ENCODE measurements around the gene MMP24. TPM values are rescaled to one million over a fixed set of nuclear protein-coding genes. Genes with fewer than 3 reads are reported as not detected.
"Not testable (repeated sequence)": the region's sequence is repeated elsewhere in the genome, so short reads cannot be mapped to it uniquely, and the experiment has no call there.

MMP24 gene
- total RNA-seq, 1 experiment from 2014 or later: 13.0 TPM

DNA sequence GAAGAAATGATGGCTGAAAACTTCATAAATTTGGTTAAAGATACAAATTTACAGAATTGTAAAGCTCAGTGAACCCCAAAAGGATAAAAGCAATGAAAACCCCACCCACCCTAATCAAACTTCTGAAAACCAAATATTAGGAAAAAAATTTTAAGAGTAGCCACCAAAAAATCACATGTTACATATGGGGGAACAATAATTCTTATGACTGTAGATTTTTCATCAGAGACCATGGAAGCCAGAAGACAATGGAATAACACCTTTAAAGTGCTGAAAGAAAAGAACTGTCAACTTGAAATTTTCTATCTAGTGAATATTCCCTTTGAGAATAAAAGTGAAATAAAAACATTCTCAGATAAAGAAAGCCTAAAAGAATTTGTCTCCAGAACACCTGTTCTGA is 30.2 kb upstream of the MMP24 start:
- intact Hi-C loops (cut with micrococcal nuclease; ENCODE audit: unreplicated experiment): no loop called here
- POLR2A ChIA-PET: interaction anchor here (0.8 kb wide), 1 partner anchor 69 kb away, joined by 12 read pairs; no protein-coding TSS in a partner anchor
- peaks cover 52% of the 10 kb centered on the region for H3K9me3 Mint-ChIP-seq (ENCODE audit: unreplicated experiment)

DNA sequence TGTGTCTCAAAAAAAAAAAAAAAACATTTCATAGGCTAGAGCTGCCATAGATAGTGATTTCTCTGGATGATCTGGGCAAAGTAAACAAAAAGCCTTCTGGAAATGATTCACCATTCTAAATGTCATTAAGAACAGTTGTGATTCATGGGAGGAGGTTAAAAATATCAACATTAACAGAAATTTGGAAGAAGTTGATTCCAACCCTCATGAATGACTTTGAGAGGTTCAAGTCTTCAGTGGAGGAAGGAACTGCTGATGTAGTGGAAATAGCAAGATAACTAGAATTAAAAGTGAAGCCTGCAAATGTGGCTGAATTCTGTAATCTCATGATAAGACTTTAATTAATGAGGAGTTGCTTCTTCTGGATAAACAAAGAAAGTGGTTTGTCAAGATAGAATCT is 26.8 kb upstream of the MMP24 start:
- no peak for DNase-seq
- no peak overlapping the region for H3K27ac Mint-ChIP-seq (ENCODE audit: unreplicated experiment)
- intact Hi-C loops (cut with micrococcal nuclease; ENCODE audit: unreplicated experiment): loop anchor here (10.0 kb wide), 2 partner anchors 165 to 245 kb away; partner anchors contain the start of genes GSS and MYH7B
- POLR2A ChIA-PET: no interaction called here
- H3K27me3 ChIP-seq (replicated peaks; ENCODE audit: control insufficient read depth, insufficient read depth, low read length): no peaks in the 10 kb centered on the region
- no peaks in the 10 kb centered on the region for H3K4me1 Mint-ChIP-seq (ENCODE audit: low read depth, unreplicated experiment)
- H3K27me3 Mint-ChIP-seq (ENCODE audit: insufficient read depth, unreplicated experiment): no peaks in the 10 kb centered on the region
- peaks cover 31% of the 10 kb centered on the region for H3K9me3 ChIP-seq
- TF ChIP-seq, protein P1, sequence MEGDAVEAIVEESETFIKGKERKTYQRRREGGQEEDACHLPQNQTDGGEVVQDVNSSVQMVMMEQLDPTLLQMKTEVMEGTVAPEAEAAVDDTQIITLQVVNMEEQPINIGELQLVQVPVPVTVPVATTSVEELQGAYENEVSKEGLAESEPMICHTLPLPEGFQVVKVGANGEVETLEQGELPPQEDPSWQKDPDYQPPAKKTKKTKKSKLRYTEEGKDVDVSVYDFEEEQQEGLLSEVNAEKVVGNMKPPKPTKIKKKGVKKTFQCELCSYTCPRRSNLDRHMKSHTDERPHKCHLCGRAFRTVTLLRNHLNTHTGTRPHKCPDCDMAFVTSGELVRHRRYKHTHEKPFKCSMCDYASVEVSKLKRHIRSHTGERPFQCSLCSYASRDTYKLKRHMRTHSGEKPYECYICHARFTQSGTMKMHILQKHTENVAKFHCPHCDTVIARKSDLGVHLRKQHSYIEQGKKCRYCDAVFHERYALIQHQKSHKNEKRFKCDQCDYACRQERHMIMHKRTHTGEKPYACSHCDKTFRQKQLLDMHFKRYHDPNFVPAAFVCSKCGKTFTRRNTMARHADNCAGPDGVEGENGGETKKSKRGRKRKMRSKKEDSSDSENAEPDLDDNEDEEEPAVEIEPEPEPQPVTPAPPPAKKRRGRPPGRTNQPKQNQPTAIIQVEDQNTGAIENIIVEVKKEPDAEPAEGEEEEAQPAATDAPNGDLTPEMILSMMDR (IDR thresholded peaks at IDR 0.05; ENCODE audit: insufficient read depth in 1 of 2, low read depth in 1 of 2, low read length in 1 of 2, severe bottlenecking in 1 of 2, unreplicated experiment in 1 of 2): no peak
- H3K4me3 Mint-ChIP-seq (ENCODE audit: unreplicated experiment): no peak overlapping the region
- no peaks in the 10 kb centered on the region for H3K4me1 ChIP-seq
- H3K4me3 ChIP-seq (ENCODE audit: low read depth, low read length): no peak overlapping the region
- CTCF ChIA-PET: no interaction called here
- H3K36me3 Mint-ChIP-seq (ENCODE audit: insufficient read depth, unreplicated experiment): no peaks in the 10 kb centered on the region
- no peaks in the 10 kb centered on the region for H3K36me3 ChIP-seq (ENCODE audit: control insufficient read depth, insufficient read depth, low read length)
- no TSS peak for BruUV-seq (replicated peaks)
- peaks cover 40% of the 10 kb centered on the region for H3K9me3 Mint-ChIP-seq (ENCODE audit: unreplicated experiment)

More for the DNA sequence above, 30.2 kb upstream of the MMP24 start:
- H3K27ac Mint-ChIP-seq (ENCODE audit: unreplicated experiment): no peak overlapping the region
- Histone ChIP-seq H3K4me1 (peaks cover 26% of the 10 kb centered on the region), H3K27me3 (replicated peaks; ENCODE audit: control insufficient read depth, insufficient read depth, low read length) (no peaks in the 10 kb centered on the region), H3K4me3 (ENCODE audit: low read depth, low read length) (no peak overlapping the region), H3K36me3 (ENCODE audit: control insufficient read depth, insufficient read depth, low read length) (no peaks in the 10 kb centered on the region), H3K9me3 (peaks cover 31% of the 10 kb centered on the region)
- no peak for DNase-seq
- CTCF ChIA-PET: interaction anchor here (4.5 kb wide), 1 partner anchor 50 kb away, joined by 37 read pairs; the partner anchor contains the start of gene EDEM2
- H3K4me1 Mint-ChIP-seq (ENCODE audit: low read depth, unreplicated experiment): peaks cover 26% of the 10 kb centered on the region
- no peaks in the 10 kb centered on the region for H3K36me3 Mint-ChIP-seq (ENCODE audit: insufficient read depth, unreplicated experiment)
- BruUV-seq (replicated peaks): no TSS peak
- H3K27me3 Mint-ChIP-seq (ENCODE audit: insufficient read depth, unreplicated experiment): no peaks in the 10 kb centered on the region
- TF ChIP-seq, protein P1 (IDR thresholded peaks at IDR 0.05; ENCODE audit: insufficient read depth in 1 of 2, low read depth in 1 of 2, low read length in 1 of 2, severe bottlenecking in 1 of 2, unreplicated experiment in 1 of 2): no peak
- no peak overlapping the region for H3K4me3 Mint-ChIP-seq (ENCODE audit: unreplicated experiment)

DNA sequence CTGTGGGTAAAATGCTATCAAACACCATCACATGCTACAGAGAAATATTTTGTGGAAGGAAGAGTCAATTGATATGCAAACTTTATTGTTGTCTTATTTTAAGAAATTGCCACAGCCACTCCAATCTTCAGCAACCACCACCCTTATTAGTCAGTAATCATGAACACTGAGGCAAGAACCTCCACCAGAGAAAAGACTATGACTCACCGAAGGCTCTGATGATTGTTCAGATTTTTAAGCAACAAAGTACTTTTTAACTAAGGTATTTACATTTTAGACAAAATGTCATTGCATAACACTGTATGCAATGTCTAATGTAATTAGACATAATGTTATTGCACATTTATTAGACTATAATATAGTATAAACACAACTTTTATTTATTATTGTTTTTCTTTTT is 26.2 kb upstream of the MMP24 start:
- DNase-seq: no peak
- Histone ChIP-seq H3K4me3 (ENCODE audit: low read depth, low read length) (no peak overlapping the region), H3K27me3 (replicated peaks; ENCODE audit: control insufficient read depth, insufficient read depth, low read length) (no peaks in the 10 kb centered on the region), H3K9me3 (peaks cover 31% of the 10 kb centered on the region), H3K4me1 (no peaks in the 10 kb centered on the region), H3K36me3 (ENCODE audit: control insufficient read depth, insufficient read depth, low read length) (no peaks in the 10 kb centered on the region)
- ChIA-PET CTCF (no interaction called here), POLR2A (no interaction called here)
- Mint-ChIP-seq H3K36me3 (ENCODE audit: insufficient read depth, unreplicated experiment) (no peaks in the 10 kb centered on the region), H3K9me3 (ENCODE audit: unreplicated experiment) (peaks cover 35% of the 10 kb centered on the region), H3K4me3 (ENCODE audit: unreplicated experiment) (no peak overlapping the region), H3K27me3 (ENCODE audit: insufficient read depth, unreplicated experiment) (no peaks in the 10 kb centered on the region), H3K27ac (ENCODE audit: unreplicated experiment) (no peak overlapping the region), H3K4me1 (ENCODE audit: low read depth, unreplicated experiment) (no peaks in the 10 kb centered on the region)
- intact Hi-C loops (cut with micrococcal nuclease; ENCODE audit: unreplicated experiment): loop anchor here (10.0 kb wide), 2 partner anchors 165 to 245 kb away; partner anchors contain the start of genes GSS and MYH7B
- no TSS peak for BruUV-seq (replicated peaks)
- TF ChIP-seq, protein P1 (IDR thresholded peaks at IDR 0.05; ENCODE audit: insufficient read depth in 1 of 2, low read depth in 1 of 2, low read length in 1 of 2, severe bottlenecking in 1 of 2, unreplicated experiment in 1 of 2): no peak

DNA sequence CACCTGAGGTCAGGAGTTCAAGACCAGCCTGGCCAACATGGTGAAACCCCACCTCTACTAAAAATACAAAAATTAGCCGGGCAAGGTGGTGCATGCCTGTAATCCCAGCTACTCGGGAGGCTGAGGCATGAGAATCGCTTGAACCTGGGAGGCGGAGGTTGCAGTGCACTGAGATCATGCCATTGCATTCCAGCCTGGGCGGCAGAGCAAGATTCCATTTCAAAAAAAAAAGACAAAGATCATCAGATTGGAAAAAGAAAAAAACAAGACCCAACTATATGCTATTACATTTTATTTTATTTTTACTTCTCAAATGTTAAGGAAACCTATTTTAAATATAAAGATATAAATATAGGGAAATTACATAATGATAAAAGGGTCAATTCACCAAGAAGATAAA is 25.0 kb upstream of the MMP24 start:
- POLR2A ChIA-PET; CTCF ChIA-PET; DNase-seq; H3K4me3 ChIP-seq (ENCODE audit: low read depth, low read length); H3K4me3 Mint-ChIP-seq (ENCODE audit: unreplicated experiment); H3K27ac Mint-ChIP-seq (ENCODE audit: unreplicated experiment); H3K36me3 ChIP-seq (ENCODE audit: control insufficient read depth, insufficient read depth, low read length); BruUV-seq (replicated peaks); H3K4me1 Mint-ChIP-seq (ENCODE audit: low read depth, unreplicated experiment); H3K36me3 Mint-ChIP-seq (ENCODE audit: insufficient read depth, unreplicated experiment); H3K27me3 Mint-ChIP-seq (ENCODE audit: insufficient read depth, unreplicated experiment); H3K4me1 ChIP-seq; H3K27me3 ChIP-seq (replicated peaks; ENCODE audit: control insufficient read depth, insufficient read depth, low read length): not testable (repeated sequence)
- H3K9me3 ChIP-seq: peaks cover 24% of the 10 kb centered on the region
- intact Hi-C loops (cut with micrococcal nuclease; ENCODE audit: unreplicated experiment): loop anchor here (10.0 kb wide), 2 partner anchors 167 to 247 kb away; partner anchors contain the start of genes GSS and MYH7B
- H3K9me3 Mint-ChIP-seq (ENCODE audit: unreplicated experiment): peaks cover 29% of the 10 kb centered on the region

Measured in Caco-2 (cell line).